Cardiac septum (tissue), 1 donor: Measurements from ENCODE around the gene IL1RL1. TPM values are rescaled to one million over a fixed set of nuclear protein-coding genes. Genes with fewer than 3 reads are reported as not detected.

Experiments
- DNase-seq: peaks from one replicate; pipeline ENCODE4 v3.0.0-alpha.2; 2020; ENCODE audit warnings: low spot score
- intact Hi-C: fragments of 100-400 bp; cut with DNase I; formaldehyde crosslinking; loops from one replicate; pipeline ENCODE4 v1.14.0; 2022
- total RNA-seq: library from RNA; stranded (reverse); fragmentation: NEBNext Ultra II Directional; extraction: Animal tissue kit (Norgen Biotek cat#: 25700); gene quantifications from one replicate; pipeline ENCODE4 v1.2.1, GENCODE V29; 2021
- donor health status: DM: no; HTN: no; CAD: no.

Gene IL1RL1
- total RNA-seq, 1 donor from 2014 or later, result 1.1 TPM

DNA sequence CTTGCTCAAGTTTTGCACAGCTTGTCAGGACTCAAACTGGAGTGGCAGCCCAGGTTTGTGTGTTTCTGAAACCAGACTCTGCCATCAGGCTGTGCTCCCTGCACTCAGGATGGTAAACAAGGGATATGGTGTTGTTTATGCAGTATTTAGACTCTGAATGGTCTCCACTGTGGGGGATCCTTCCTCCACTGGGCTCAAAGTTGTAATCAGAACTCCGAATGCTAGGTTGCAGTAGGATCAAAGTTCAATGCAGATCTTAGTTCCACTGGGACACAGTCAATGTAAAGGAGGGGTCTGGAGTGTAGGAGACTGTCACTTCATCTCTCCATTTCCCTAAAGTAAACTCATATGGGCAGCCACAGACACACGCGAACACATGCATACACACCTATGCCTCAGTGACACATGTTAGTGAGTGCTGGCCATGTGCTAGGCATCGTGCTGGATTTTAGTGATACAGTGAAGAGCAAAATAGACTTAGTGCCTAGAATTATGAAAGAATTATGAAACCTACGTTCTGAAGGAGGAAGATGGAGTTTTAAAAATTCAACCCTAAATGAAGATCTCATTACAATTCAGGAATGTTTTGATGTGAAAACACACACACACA, 50.4 kb downstream of the IL1RL1 start:
- intact Hi-C loops, result no loop called here
- no peak for DNase-seq

DNA sequence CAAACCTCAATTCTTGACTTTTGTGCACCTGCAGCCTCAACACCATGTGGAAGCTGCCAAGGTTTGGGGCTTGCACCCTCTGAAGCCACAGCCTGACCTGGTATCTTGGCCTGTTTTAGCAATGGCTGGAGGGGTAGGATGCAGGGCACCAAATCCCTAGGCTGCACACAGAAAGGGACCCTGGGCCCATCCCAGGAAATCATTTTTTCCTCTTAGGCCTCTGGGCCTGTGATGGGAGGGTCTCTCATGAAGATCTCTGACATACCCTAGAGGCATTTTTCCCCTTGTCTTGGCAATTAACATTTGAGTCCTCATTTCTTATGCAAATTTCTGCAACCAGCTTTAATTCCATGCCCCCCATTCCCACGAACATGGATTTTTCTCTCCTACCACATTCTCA, 54.4 kb downstream of the IL1RL1 start:
- DNase-seq, result no peak
- intact Hi-C loops, result no loop called here

DNA sequence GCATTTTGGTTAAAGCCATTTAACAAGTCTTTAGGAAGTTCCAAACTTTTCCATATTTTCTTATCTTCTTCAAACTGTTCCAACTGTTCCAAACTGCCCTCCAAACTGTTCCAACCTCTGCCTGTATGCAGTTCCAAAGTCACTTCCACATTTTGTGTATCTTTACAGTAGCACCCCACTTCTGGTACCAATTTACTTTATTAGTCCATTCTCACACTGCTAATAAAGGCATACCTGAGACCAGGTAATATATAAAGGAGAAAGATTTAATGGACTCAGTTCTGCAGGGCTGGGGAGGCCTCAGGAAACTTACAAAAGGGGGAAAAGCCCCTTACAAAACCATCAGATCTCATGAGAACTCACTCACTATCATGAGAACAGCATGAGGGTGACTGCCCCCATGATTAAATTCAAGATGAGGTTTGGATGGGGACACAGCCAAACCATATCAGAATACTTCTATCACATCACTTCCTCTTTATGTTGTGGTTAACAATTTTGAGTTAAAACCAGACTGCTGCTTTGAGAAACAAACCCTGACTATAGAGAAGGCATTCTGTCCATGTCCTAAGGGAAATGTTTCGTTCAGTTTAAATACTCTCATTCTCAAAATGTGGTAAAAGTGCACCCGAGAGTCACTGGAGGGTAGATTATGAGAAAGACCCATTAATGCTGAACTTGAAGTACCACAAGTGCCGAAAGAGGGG, 55.2 kb downstream of the IL1RL1 start:
- no peak for DNase-seq
- intact Hi-C loops, result no loop called here

- DNase-seq, result no peak
- intact Hi-C loops, result no loop called here
Measured at GRCh38 chr2:102367331-102367971, 56.1 kb downstream of the IL1RL1 start.

GRCh38 chr2:102368461-102369109, 57.2 kb downstream of the IL1RL1 start:
- intact Hi-C loops, result no loop called here
- no peak for DNase-seq

- intact Hi-C loops, result no loop called here
- no peak for DNase-seq
Measured at GRCh38 chr2:102369866-102370265, 58.5 kb downstream of the IL1RL1 start.

- intact Hi-C loops, result no loop called here
Measured at GRCh38 chr2:102376052-102376591, 64.8 kb downstream of the IL1RL1 start.

GRCh38 chr2:102383722-102384121, 72.4 kb downstream of the IL1RL1 start:
- no peak for DNase-seq
- intact Hi-C loops, result no loop called here

More at GRCh38 chr2:102376052-102376591, 64.8 kb downstream of the IL1RL1 start:
- DNase-seq, result no peak

GRCh38 chr2:102385522-102385921, 74.2 kb downstream of the IL1RL1 start:
- intact Hi-C loops, result no loop called here
- DNase-seq, result no peak

DNA sequence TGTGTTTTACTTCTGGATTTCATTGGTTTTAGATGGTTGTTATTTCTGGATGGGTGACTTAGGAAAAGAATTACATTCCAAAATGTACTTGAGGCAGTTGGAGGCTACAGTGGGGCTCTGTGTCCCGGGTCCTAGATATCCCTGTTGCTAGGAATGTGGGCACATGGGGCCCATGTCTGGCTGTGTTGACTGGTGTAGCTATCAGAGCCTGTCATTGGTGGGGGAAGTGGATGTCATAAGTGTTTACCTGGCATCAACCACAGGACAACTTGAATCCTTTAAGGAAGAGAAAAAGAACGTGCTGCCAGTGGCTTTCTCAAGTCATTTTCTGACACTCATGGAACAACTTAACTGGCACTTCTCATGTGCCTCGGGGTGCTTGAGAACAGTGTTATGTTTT, 74.6 kb downstream of the IL1RL1 start:
- intact Hi-C loops, result no loop called here

GRCh38 chr2:102386867-102387541, 75.6 kb downstream of the IL1RL1 start:
- intact Hi-C loops, result no loop called here

More for the DNA sequence above, 74.6 kb downstream of the IL1RL1 start:
- DNase-seq, result no peak

DNA sequence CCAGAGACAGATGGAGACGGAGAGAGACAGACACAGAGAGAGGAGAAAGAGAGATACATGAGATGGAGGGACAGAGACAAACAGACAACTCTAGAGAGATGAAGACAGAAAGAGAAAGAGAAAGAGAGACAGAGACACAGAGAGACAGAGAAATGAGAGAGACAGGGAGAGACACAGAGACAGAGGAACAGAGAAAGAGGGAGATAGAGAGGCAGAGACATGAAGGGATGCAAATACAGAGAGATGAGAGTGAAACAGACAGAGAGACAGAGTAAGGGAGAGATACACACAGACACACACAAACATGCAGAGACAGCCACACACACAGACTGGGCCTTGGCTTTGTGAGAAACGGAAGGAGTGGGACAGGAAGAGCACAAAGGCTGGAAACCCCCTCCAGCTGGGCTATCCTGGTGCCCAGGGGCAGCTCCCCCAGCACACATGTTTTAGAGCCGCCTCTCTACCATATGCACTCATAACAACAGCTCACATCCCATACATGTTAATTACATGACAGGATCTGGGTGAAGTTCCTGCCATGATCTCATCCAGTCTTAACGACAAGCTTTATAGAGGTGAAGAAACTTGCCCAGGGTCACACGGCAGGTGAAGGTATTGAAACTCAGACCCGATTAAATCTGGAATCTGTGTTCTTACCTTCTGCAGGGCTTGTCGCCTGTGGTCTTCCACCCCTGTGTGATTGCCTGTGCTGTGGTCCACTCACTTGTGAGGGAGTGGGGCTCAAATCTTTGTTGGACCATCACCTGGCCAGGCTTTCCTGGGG, 76.6 kb downstream of the IL1RL1 start:
- no peak for DNase-seq
- intact Hi-C loops, result no loop called here

More at GRCh38 chr2:102386867-102387541, 75.6 kb downstream of the IL1RL1 start:
- no peak for DNase-seq

- DNase-seq, result no peak
Measured at GRCh38 chr2:102391565-102391964, 80.2 kb downstream of the IL1RL1 start.

GRCh38 chr2:102392096-102392495, 80.7 kb downstream of the IL1RL1 start:
- intact Hi-C loops, result no loop called here
- DNase-seq, result no peak

More at GRCh38 chr2:102391565-102391964, 80.2 kb downstream of the IL1RL1 start:
- intact Hi-C loops, result no loop called here

- DNase-seq, result no peak
- intact Hi-C loops, result no loop called here
Measured at GRCh38 chr2:102392942-102393341, 81.6 kb downstream of the IL1RL1 start.

GRCh38 chr2:102396012-102396411, 84.6 kb downstream of the IL1RL1 start:
- no peak for DNase-seq
- intact Hi-C loops, result no loop called here

DNA sequence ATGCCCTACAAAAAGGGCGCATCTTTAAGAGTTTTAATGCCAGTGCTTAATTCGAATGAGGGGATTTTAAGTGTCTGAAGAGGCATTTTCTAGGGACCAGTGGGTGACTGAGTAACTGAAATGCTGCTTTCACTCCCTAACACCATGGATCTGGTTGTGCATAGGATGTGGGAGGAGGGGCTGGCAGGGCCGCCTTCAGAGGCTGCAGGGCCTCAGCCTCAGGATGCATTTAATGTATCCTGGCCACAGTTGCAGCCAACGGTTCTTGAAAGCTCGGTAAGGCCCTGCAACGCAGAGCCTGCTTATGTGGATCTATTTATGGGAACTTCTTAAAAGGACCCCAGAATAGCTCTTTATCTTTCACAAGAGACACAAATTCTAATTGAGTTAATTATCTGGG, 85.8 kb downstream of the IL1RL1 start:
- no peak for DNase-seq
- intact Hi-C loops, result no loop called here

- DNase-seq, result no peak
- intact Hi-C loops, result no loop called here
Measured at GRCh38 chr2:102399499-102400141, 88.3 kb downstream of the IL1RL1 start.
